DND-41 (cell line): ENCODE results near the gene SMIM17.

Experiments
- ATAC-seq: fragments of 200-7000 bp; cut with Tn5 transposase; 3 replicates; pipeline ENCODE4 v1.9.1; 2021; ENCODE audit warnings: low read depth; ENCODE audit not compliant: insufficient read depth
- DNase-seq: peaks from one replicate; pipeline ENCODE4 v3.0.0-alpha.2; 2020
- H2AFZ ChIP-seq: 2 replicates; pipeline ENCODE4 v1.6.0; 2012; ENCODE audit warnings: low read depth, low read length
- H3K27ac ChIP-seq: 2 replicates; pipeline ENCODE4 v1.5.1; 2012; ENCODE audit warnings: low read length, inconsistent platforms
- H3K27me3 ChIP-seq: fragments of 200-600 bp; sonication (generic); 2 replicates; pipeline ENCODE4 v1.6.0; 2012; ENCODE audit warnings: low read length, mild to moderate bottlenecking, inconsistent platforms; ENCODE audit not compliant: insufficient read depth, poor library complexity
- H3K36me3 ChIP-seq: 2 replicates; pipeline ENCODE4 v1.5.1; 2012; ENCODE audit warnings: low read length, inconsistent platforms; ENCODE audit not compliant: insufficient read depth
- H3K4me1 ChIP-seq: 2 replicates; pipeline ENCODE4 v1.5.1; 2012; ENCODE audit warnings: mild to moderate bottlenecking, low read length; ENCODE audit not compliant: insufficient read depth
- H3K4me2 ChIP-seq: 2 replicates; pipeline ENCODE4 v1.6.0; 2012; ENCODE audit warnings: mild to moderate bottlenecking, moderate library complexity, low read length, inconsistent platforms; ENCODE audit not compliant: insufficient read depth
- H3K4me3 ChIP-seq, 2 experiments: fragments of 200-600 bp in 1 of 2; shearing (Covaris generic) in 1 of 2; 2 replicates each; pipeline ENCODE4 v1.5.1; 2012 to 2016; ENCODE audit warnings: inconsistent platforms in 2 of 2, low read length in 2 of 2, mild to moderate bottlenecking in 2 of 2, low read depth in 1 of 2, moderate library complexity in 1 of 2
- H3K79me2 ChIP-seq: 2 replicates; pipeline ENCODE4 v1.6.0; 2012; ENCODE audit warnings: low read length, inconsistent platforms; ENCODE audit not compliant: insufficient read depth
- H3K9ac ChIP-seq: 2 replicates; pipeline ENCODE4 v1.6.0; 2012; ENCODE audit warnings: low read depth, mild to moderate bottlenecking, inconsistent platforms, low read length, moderate library complexity
- H3K9me3 ChIP-seq: 2 replicates; pipeline ENCODE4 v1.5.1; 2012; ENCODE audit warnings: low read length, moderate library complexity, mild to moderate bottlenecking, inconsistent platforms; ENCODE audit not compliant: insufficient read depth, severe bottlenecking
- H4K20me1 ChIP-seq: 2 replicates; pipeline ENCODE4 v1.6.0; 2012; ENCODE audit warnings: low read length; ENCODE audit not compliant: insufficient read depth
- CTCF ChIP-seq: IDR thresholded peaks from 2 replicates; pipeline ENCODE4 v1.5.1; 2012; ENCODE audit warnings: borderline replicate concordance, low read length, moderate library complexity, mild to moderate bottlenecking; ENCODE audit not compliant: poor library complexity, severe bottlenecking; ENCODE audit errors: extremely low read depth
- EZH2 ChIP-seq: IDR thresholded peaks from 3 replicates; pipeline ENCODE4 v1.6.1; 2012; ENCODE audit warnings: borderline replicate concordance, low read depth, mild to moderate bottlenecking, moderate library complexity, low read length, inconsistent platforms; ENCODE audit not compliant: severe bottlenecking

SMIM17 gene

DNA sequence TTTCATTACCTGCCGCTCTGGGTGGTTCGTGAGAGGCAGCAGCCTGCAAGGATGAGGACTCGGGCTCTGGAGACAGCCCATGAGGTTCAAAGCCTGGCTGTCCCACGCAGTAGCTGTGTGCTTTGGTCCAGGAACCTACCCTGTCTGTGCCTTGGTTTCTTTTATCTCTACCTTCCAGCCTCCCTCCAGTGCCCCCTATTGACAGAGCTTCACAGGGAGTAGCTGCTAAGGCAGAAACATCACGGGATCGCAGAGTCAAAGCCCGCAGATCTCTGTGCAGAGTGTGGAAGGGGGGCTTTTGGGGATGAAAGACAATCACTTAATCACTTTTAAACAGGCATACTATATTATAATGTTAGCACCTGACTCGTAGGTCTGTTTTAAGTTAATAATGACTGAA, 31.7 kb upstream of the SMIM17 start:
- no peak for ATAC-seq
- Histone ChIP-seq H3K27ac (no peak overlapping the region), H3K36me3 (peaks cover 47% of the 10 kb centered on the region; the same call in 1 of the 2 replicates), H3K27me3 (no peaks in the 10 kb centered on the region), H3K4me1 (no peaks in the 10 kb centered on the region), H3K79me2 (peaks cover 80% of the 10 kb centered on the region), H3K9me3 (peaks cover 12% of the 10 kb centered on the region), H3K4me2 (no peak overlapping the region), H3K4me3 (no peak overlapping the region), H3K9ac (no peak overlapping the region), H4K20me1 (no peaks in the 10 kb centered on the region), H2AFZ (no peak overlapping the region)
- DNase-seq, result no peak
- TF ChIP-seq EZH2, result no peak
- peak; percentile 3 for TF ChIP-seq CTCF

DNA sequence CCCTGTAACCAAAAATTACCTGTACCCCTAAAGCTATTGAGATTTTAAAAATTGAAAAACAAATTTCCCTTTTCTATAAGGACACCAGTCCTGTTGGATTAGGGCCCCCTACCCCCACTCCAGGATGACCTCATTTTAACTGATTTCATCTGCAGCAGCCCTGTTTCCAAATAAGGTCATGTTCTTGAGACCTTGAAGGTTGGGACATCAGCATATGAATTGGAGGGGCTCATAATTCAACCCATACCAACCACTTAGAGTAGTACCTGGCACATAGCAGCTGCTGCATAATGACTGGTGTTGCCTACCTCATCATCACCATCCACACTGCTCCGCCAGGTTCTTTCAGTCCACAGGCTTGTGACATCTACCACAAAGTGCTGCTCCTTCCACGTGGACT, 30.2 kb upstream of the SMIM17 start:
- Histone ChIP-seq H3K27ac (no peak overlapping the region), H3K36me3 (peaks cover 56% of the 10 kb centered on the region), H2AFZ (no peak overlapping the region), H3K79me2 (peaks cover 80% of the 10 kb centered on the region), H3K4me3 (no peak overlapping the region), H3K4me1 (no peaks in the 10 kb centered on the region), H3K27me3 (no peaks in the 10 kb centered on the region), H3K9me3 (peaks cover 8% of the 10 kb centered on the region), H3K9ac (no peak overlapping the region), H4K20me1 (peaks cover 2% of the 10 kb centered on the region; the same call in 1 of the 2 replicates), H3K4me2 (no peak overlapping the region)
- no peak for DNase-seq
- ATAC-seq, result no peak
- TF ChIP-seq EZH2 (no peak), CTCF (no peak)

DNA sequence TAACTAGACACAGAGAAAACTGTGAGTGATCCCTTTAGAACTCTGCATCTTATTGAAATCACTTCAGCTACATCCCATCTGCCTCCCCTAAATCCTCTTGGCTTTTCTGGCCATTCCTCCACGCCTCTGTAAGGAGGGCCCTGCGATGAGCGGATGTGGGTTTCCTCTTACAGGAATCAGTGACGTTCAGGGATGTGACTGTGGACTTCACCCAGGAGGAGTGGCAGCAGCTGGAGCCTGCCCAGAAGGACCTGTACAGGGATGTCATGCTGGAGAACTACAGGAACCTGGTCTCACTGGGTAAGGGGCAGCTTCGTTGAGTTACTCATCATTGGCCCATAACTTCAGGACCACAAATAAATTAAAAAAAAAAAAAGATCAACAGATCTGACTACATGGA, 29.3 kb upstream of the SMIM17 start:
- Histone ChIP-seq H2AFZ (no peak overlapping the region), H3K9ac (no peak overlapping the region), H3K4me2 (no peak overlapping the region), H3K27me3 (no peaks in the 10 kb centered on the region), H3K79me2 (peaks cover 79% of the 10 kb centered on the region), H4K20me1 (peaks cover 6% of the 10 kb centered on the region; the same call in 1 of the 2 replicates), H3K9me3 (peaks cover 10% of the 10 kb centered on the region), H3K4me3 (no peak overlapping the region), H3K4me1 (no peaks in the 10 kb centered on the region), H3K27ac (no peak overlapping the region), H3K36me3 (peaks cover 60% of the 10 kb centered on the region)
- no peak for TF ChIP-seq CTCF
- no peak for TF ChIP-seq EZH2
- DNase-seq (no peak), ATAC-seq (no peak)

DNA sequence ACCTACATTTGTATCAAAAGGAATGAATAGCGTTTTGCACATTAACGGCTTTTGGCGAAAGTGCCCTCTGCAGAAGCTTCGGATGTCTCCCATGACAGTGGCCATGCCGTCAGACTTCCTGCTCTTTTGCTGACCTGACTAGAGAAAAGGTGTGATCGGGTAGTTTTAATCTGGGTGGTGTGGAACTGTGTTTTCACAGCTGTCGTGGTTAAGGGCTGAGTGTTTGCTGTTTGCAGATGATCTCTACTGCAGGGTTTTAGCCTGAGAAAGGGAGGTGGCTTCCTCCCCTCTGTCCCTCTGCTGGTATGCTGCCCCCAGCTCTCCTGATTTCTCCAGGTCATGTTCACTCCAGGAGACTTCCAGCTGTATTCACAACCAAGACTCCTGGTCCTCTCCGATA, 25.4 kb upstream of the SMIM17 start:
- Histone ChIP-seq H4K20me1 (peaks cover 10% of the 10 kb centered on the region; the same call in 1 of the 2 replicates), H3K79me2 (peaks cover 57% of the 10 kb centered on the region)

More for the DNA sequence above, 25.4 kb upstream of the SMIM17 start:
- H2AFZ ChIP-seq, result no peak overlapping the region
- H3K9ac ChIP-seq, result no peak overlapping the region
- no peak for TF ChIP-seq EZH2
- TF ChIP-seq CTCF, result no peak
- H3K4me1 ChIP-seq, result no peaks in the 10 kb centered on the region
- no peak for ATAC-seq
- no peak overlapping the region for H3K27ac ChIP-seq
- no peak overlapping the region for H3K4me3 ChIP-seq
- H3K9me3 ChIP-seq, result peaks cover 9% of the 10 kb centered on the region
- H3K4me2 ChIP-seq, result no peak overlapping the region
- DNase-seq, result no peak
- peaks cover 54% of the 10 kb centered on the region for H3K36me3 ChIP-seq
- H3K27me3 ChIP-seq, result no peaks in the 10 kb centered on the region
